Ureter (tissue), 1 donor: ENCODE data around the gene CDH4. TPM values are rescaled to one million over a fixed set of nuclear protein-coding genes. Genes with fewer than 3 reads are reported as not detected.

Experiments used
- DNase-seq: peaks from one replicate; pipeline ENCODE4 v3.0.0-alpha.2; 2020; ENCODE audit warnings: low spot score
- total RNA-seq: library from RNA; stranded (reverse); gene quantifications from one replicate; pipeline ENCODE4 v1.2.4, GENCODE V29; 2023
- donor health status: DM: yes; HTN: yes; CAD: no.

CDH4 gene
- total RNA-seq, 1 donor from 2014 or later, result 0.26 TPM

GRCh38 chr20:61733216-61733615 is 481.2 kb downstream of the CDH4 start:
- DNase-seq, result no peak

- no peak for DNase-seq
Observed at GRCh38 chr20:61733891-61734732, 482.1 kb downstream of the CDH4 start.

GRCh38 chr20:61734733-61735502 is 482.9 kb downstream of the CDH4 start:
- DNase-seq, result no peak

GRCh38 chr20:61735503-61735785 is 483.4 kb downstream of the CDH4 start:
- no peak for DNase-seq

GRCh38 chr20:61736001-61736635 is 484.1 kb downstream of the CDH4 start:
- no peak for DNase-seq

GRCh38 chr20:61736751-61737310 is 484.8 kb downstream of the CDH4 start:
- no peak for DNase-seq

- DNase-seq, result no peak
Observed at GRCh38 chr20:61737346-61737745, 485.3 kb downstream of the CDH4 start.

GRCh38 chr20:61737812-61738443 is 485.9 kb downstream of the CDH4 start:
- DNase-seq, result no peak

GRCh38 chr20:61738601-61739069 is 486.6 kb downstream of the CDH4 start:
- no peak for DNase-seq

- no peak for DNase-seq
Observed at GRCh38 chr20:61739086-61739831, 487.2 kb downstream of the CDH4 start.

GRCh38 chr20:61739832-61740118 is 487.7 kb downstream of the CDH4 start:
- no peak for DNase-seq

- no peak for DNase-seq
Observed at GRCh38 chr20:61742097-61742825, 490.2 kb downstream of the CDH4 start.

GRCh38 chr20:61743606-61744005 is 491.5 kb downstream of the CDH4 start:
- DNase-seq, result no peak

- no peak for DNase-seq
Observed at GRCh38 chr20:61744691-61745396, 492.8 kb downstream of the CDH4 start.

- no peak for DNase-seq
Observed at GRCh38 chr20:61745397-61746146, 493.5 kb downstream of the CDH4 start.

- no peak for DNase-seq
Observed at GRCh38 chr20:61746147-61746646, 494.1 kb downstream of the CDH4 start.

- no peak for DNase-seq
Observed at GRCh38 chr20:61746781-61747180, 494.7 kb downstream of the CDH4 start.

GRCh38 chr20:61748376-61748775 is 496.3 kb downstream of the CDH4 start:
- no peak for DNase-seq
